DOHH2 (cell line): ENCODE data around the gene PARP9.

Source experiments
- H3F3A ChIP-seq: fragments of 200-600 bp; sonication (generic), shearing (Covaris generic); 2 replicates; pipeline ENCODE4 v1.6.0; 2016; ENCODE audit warnings: antibody characterized with exemption, mild to moderate bottlenecking; ENCODE audit not compliant: control insufficient read depth, insufficient read depth
- H3K27ac ChIP-seq: fragments of 200-600 bp; sonication (generic); 2 replicates; pipeline ENCODE4 v1.5.1; 2014; ENCODE audit warnings: low read depth, mild to moderate bottlenecking, low read length, moderate library complexity
- H3K27me3 ChIP-seq: fragments of 200-600 bp; sonication (generic); 2 replicates; pipeline ENCODE4 v1.6.1; 2014; ENCODE audit warnings: mild to moderate bottlenecking, low read length, mixed read lengths; ENCODE audit not compliant: control insufficient read depth
- H3K36me3 ChIP-seq: fragments of 200-600 bp; sonication (generic); 2 replicates; pipeline ENCODE4 v1.6.1; 2014; ENCODE audit warnings: mild to moderate bottlenecking, low read length, moderate library complexity, mixed read lengths; ENCODE audit not compliant: control insufficient read depth
- H3K4me1 ChIP-seq: fragments of 200-600 bp; sonication (generic); 2 replicates; pipeline ENCODE4 v1.6.1; 2014; ENCODE audit warnings: mild to moderate bottlenecking, low read length, mixed read lengths; ENCODE audit not compliant: control insufficient read depth
- H3K4me2 ChIP-seq: fragments of 200-600 bp; sonication (generic); 2 replicates; pipeline ENCODE4 v1.6.0; 2014; ENCODE audit warnings: mild to moderate bottlenecking, low read length, moderate library complexity
- H3K4me3 ChIP-seq: fragments of 200-600 bp; sonication (generic); 2 replicates; pipeline ENCODE4 v1.5.1; 2014; ENCODE audit warnings: mild to moderate bottlenecking, low read length, mixed read lengths
- H3K79me2 ChIP-seq: fragments of 200-600 bp; sonication (generic); 2 replicates; pipeline ENCODE4 v1.6.1; 2014; ENCODE audit warnings: mild to moderate bottlenecking, low read length, mixed read lengths; ENCODE audit not compliant: control insufficient read depth
- H3K9me2 ChIP-seq: fragments of 200-600 bp; sonication (generic); replicated peaks from 2 replicates; pipeline ENCODE4 v1.6.1; 2014; ENCODE audit warnings: mild to moderate bottlenecking, low read length, mixed read lengths; ENCODE audit not compliant: control insufficient read depth
- H3K9me3 ChIP-seq: fragments of 200-600 bp; sonication (generic); 2 replicates; pipeline ENCODE4 v1.6.1; 2014; ENCODE audit warnings: antibody characterized with exemption, low read length, mixed read lengths; ENCODE audit not compliant: control insufficient read depth, insufficient read depth
- H4K20me1 ChIP-seq: fragments of 200-600 bp; sonication (generic); 2 replicates; pipeline ENCODE4 v1.6.0; 2014; ENCODE audit warnings: low read depth, mild to moderate bottlenecking, antibody characterized with exemption, low read length, moderate library complexity; ENCODE audit not compliant: control insufficient read depth, insufficient read depth
- CTCF ChIP-seq: fragments of 200-600 bp; sonication (generic); IDR thresholded peaks from one replicate; pipeline ENCODE4 v1.5.1; 2014; ENCODE audit warnings: antibody characterized with exemption, mild to moderate bottlenecking, low read depth, low read length; ENCODE audit not compliant: poor library complexity, severe bottlenecking
- EZH2phosphoT487 ChIP-seq: fragments of 200-600 bp; sonication (generic); IDR thresholded peaks from 2 replicates; pipeline ENCODE4 v1.6.1; 2017; ENCODE audit warnings: borderline replicate concordance, mild to moderate bottlenecking, antibody characterized with exemption, low read length, moderate library complexity, mixed read lengths

The PARP9 gene

GRCh38 chr3:122559906-122560305 is 4.2 kb downstream of the PARP9 start:
- no peak for TF ChIP-seq CTCF
- TF ChIP-seq EZH2phosphoT487 = no peak
- no peak overlapping the region for H3K4me2 ChIP-seq

GRCh38 chr3:122558605-122559004 is 5.5 kb downstream of the PARP9 start:
- Histone ChIP-seq H4K20me1 (no peaks in the 10 kb centered on the region), H3K4me2 (no peak overlapping the region), H3F3A (peaks cover 3% of the 10 kb centered on the region; the same call in 1 of the 2 replicates), H3K27ac (no peak overlapping the region), H3K9me2 (no peaks in the 10 kb centered on the region), H3K27me3 (no peaks in the 10 kb centered on the region), H3K9me3 (no peaks in the 10 kb centered on the region), H3K36me3 (no peaks in the 10 kb centered on the region), H3K4me1 (peaks cover 2% of the 10 kb centered on the region), H3K79me2 (no peaks in the 10 kb centered on the region), H3K4me3 (no peak overlapping the region)
- TF ChIP-seq EZH2phosphoT487 (no peak), CTCF (no peak)

More at GRCh38 chr3:122559906-122560305, 4.2 kb downstream of the PARP9 start:
- Histone ChIP-seq H3K79me2 (no peaks in the 10 kb centered on the region), H3K4me1 (peaks cover 15% of the 10 kb centered on the region), H3K9me2 (no peaks in the 10 kb centered on the region), H3F3A (peaks cover 3% of the 10 kb centered on the region; the same call in 1 of the 2 replicates), H4K20me1 (no peaks in the 10 kb centered on the region), H3K36me3 (no peaks in the 10 kb centered on the region), H3K27me3 (no peaks in the 10 kb centered on the region), H3K27ac (no peak overlapping the region), H3K9me3 (no peaks in the 10 kb centered on the region), H3K4me3 (no peak overlapping the region)

GRCh38 chr3:122557356-122557755 is 6.7 kb downstream of the PARP9 start:
- Histone ChIP-seq H3K4me1 (no peaks in the 10 kb centered on the region), H3K4me3 (no peak overlapping the region), H3K9me2 (no peaks in the 10 kb centered on the region)

More at GRCh38 chr3:122557356-122557755, 6.7 kb downstream of the PARP9 start:
- Histone ChIP-seq H3K36me3 (no peaks in the 10 kb centered on the region), H3K79me2 (no peaks in the 10 kb centered on the region), H3K27me3 (no peaks in the 10 kb centered on the region), H3F3A (no peaks in the 10 kb centered on the region), H4K20me1 (no peaks in the 10 kb centered on the region), H3K27ac (no peak overlapping the region), H3K4me2 (no peak overlapping the region), H3K9me3 (no peaks in the 10 kb centered on the region)
- no peak for TF ChIP-seq CTCF
- no peak for TF ChIP-seq EZH2phosphoT487
